Duodenal mucosa (tissue), 2 donors: ENCODE data around the gene REX1BD.
A peak's percentile ranks its signal among the peaks of the same experiment; 100 is the strongest.

Source experiments
- H3K27ac ChIP-seq: one replicate; pipeline ENCODE4 v1.7.0; 2013; ENCODE audit warnings: low read depth, low read length
- H3K27me3 ChIP-seq, 2 donors: one replicate each; pipeline ENCODE4 v1.7.0; 2013; ENCODE audit warnings: low read length in 2 of 2, control low read depth in 1 of 2; ENCODE audit not compliant: insufficient read depth in 2 of 2, control insufficient read depth in 1 of 2
- H3K36me3 ChIP-seq, 2 donors: one replicate each; pipeline ENCODE4 v1.7.0; 2013; ENCODE audit warnings: low read length in 2 of 2, control low read depth in 1 of 2; ENCODE audit not compliant: insufficient read depth in 2 of 2, control insufficient read depth in 1 of 2
- H3K4me1 ChIP-seq, 2 donors: one replicate each; pipeline ENCODE4 v1.7.0; 2013; ENCODE audit warnings: low read length in 2 of 2, control low read depth in 1 of 2; ENCODE audit not compliant: insufficient read depth in 2 of 2, control insufficient read depth in 1 of 2
- H3K4me3 ChIP-seq, 2 donors: one replicate each; pipeline ENCODE4 v1.7.0; 2013; ENCODE audit warnings: low read length in 2 of 2, low read depth in 1 of 2
- H3K9ac ChIP-seq, 2 donors: one replicate each; pipeline ENCODE4 v1.7.0; 2013; ENCODE audit warnings: low read length in 2 of 2, low read depth in 1 of 2
- H3K9me3 ChIP-seq, 2 donors: one replicate each; pipeline ENCODE4 v1.7.0; 2013; ENCODE audit warnings: low read length in 2 of 2, control low read depth in 1 of 2; ENCODE audit not compliant: control insufficient read depth in 1 of 2

Gene REX1BD

GRCh38 chr19:18635831-18636182, 47.2 kb downstream of the REX1BD start:
- Histone ChIP-seq H3K9me3 (no peaks in the 10 kb centered on the region), H3K36me3 (no peaks in the 10 kb centered on the region), H3K4me3 (no peak overlapping the region), H3K27ac (no peak overlapping the region), H3K9ac (no peak overlapping the region), H3K4me1 (peaks cover 25 to 32% of the 10 kb centered on the region in 2 donors), H3K27me3 (peaks cover 0 to 2% of the 10 kb centered on the region in 2 donors)

GRCh38 chr19:18636183-18636968, 47.8 kb downstream of the REX1BD start:
- H3K9ac ChIP-seq: peak overlapping the region; percentile 54 to 57
- peak overlapping the region; percentile 71 to 73 for H3K4me3 ChIP-seq
- peak overlapping the region; percentile 63 for H3K27ac ChIP-seq
- no peaks in the 10 kb centered on the region for H3K9me3 ChIP-seq
- no peaks in the 10 kb centered on the region for H3K36me3 ChIP-seq
- peaks cover 25 to 32% of the 10 kb centered on the region in 2 donors for H3K4me1 ChIP-seq
- H3K27me3 ChIP-seq: peaks cover 0 to 2% of the 10 kb centered on the region in 2 donors

GRCh38 chr19:18636969-18637629, 48.5 kb downstream of the REX1BD start, which contains the start of gene KLHL26:
TSS of gene KLHL26 (plus strand) at chr19:18637028. CDS start at chr19:18637055, 27 bp downstream.
- peak within 1 kb of the TSS; percentile 73 to 80 for H3K4me3 ChIP-seq
- H3K36me3 ChIP-seq: no peaks in the 10 kb centered on the region
- no peaks in the 10 kb centered on the region for H3K9me3 ChIP-seq
- H3K27me3 ChIP-seq: peaks cover 0 to 2% of the 10 kb centered on the region in 2 donors
- H3K4me1 ChIP-seq: peaks cover 25 to 32% of the 10 kb centered on the region in 2 donors
- H3K9ac ChIP-seq: peak within 1 kb of the TSS; percentile 69 to 85
- H3K27ac ChIP-seq: peak within 1 kb of the TSS; percentile 78

- peak overlapping the region; percentile 69 to 85 for H3K9ac ChIP-seq
Measured at GRCh38 chr19:18637673-18638630, 49.4 kb downstream of the REX1BD start.

GRCh38 chr19:18639706-18640243, 51.2 kb downstream of the REX1BD start:
- no peaks in the 10 kb centered on the region for H3K27me3 ChIP-seq
- H3K36me3 ChIP-seq: peaks cover 0 to 2% of the 10 kb centered on the region in 2 donors
- H3K4me1 ChIP-seq: peaks cover 23 to 31% of the 10 kb centered on the region in 2 donors
- H3K4me3 ChIP-seq: no peak overlapping the region
- H3K9me3 ChIP-seq: no peaks in the 10 kb centered on the region
- H3K9ac ChIP-seq: no peak overlapping the region
- H3K27ac ChIP-seq: no peak overlapping the region

More at GRCh38 chr19:18637673-18638630, 49.4 kb downstream of the REX1BD start:
- H3K27me3 ChIP-seq: peaks cover 0 to 2% of the 10 kb centered on the region in 2 donors
- no peaks in the 10 kb centered on the region for H3K36me3 ChIP-seq
- no peaks in the 10 kb centered on the region for H3K9me3 ChIP-seq
- H3K4me3 ChIP-seq: peak overlapping the region; percentile 73 to 80
- H3K27ac ChIP-seq: peak overlapping the region; percentile 78
- H3K4me1 ChIP-seq: peaks cover 25 to 32% of the 10 kb centered on the region in 2 donors
